Dendritic cell treated with granulocyte-macrophage colony-stimulating factor and Interleukin-4, amounts not matched to agents 40 ng/mL and 50 ng/mL, for 4 days (primary cell): ENCODE measurements around the gene RAET1E.
"Not testable (repeated sequence)": the region's sequence is repeated elsewhere in the genome, so short reads cannot be mapped to it uniquely, and the experiment has no call there.

Experiments used
- H3K27ac Mint-ChIP-seq: one replicate; pipeline ENCODE4 v1.8.0; 2022; ENCODE audit warnings: mild to moderate bottlenecking, mixed read lengths
- H3K27me3 Mint-ChIP-seq: one replicate; pipeline ENCODE4 v1.8.0; 2022; ENCODE audit warnings: mild to moderate bottlenecking, mixed read lengths
- H3K36me3 Mint-ChIP-seq: one replicate; pipeline ENCODE4 v1.8.0; 2022; ENCODE audit warnings: low read depth, mixed read lengths
- H3K4me1 Mint-ChIP-seq: one replicate; pipeline ENCODE4 v1.8.0; 2022; ENCODE audit warnings: low read depth, mixed read lengths
- H3K4me3 Mint-ChIP-seq: one replicate; pipeline ENCODE4 v1.8.0; 2022; ENCODE audit warnings: mild to moderate bottlenecking, moderate library complexity, mixed read lengths
- H3K9me3 Mint-ChIP-seq: one replicate; pipeline ENCODE4 v1.8.0; 2022; ENCODE audit warnings: mixed read lengths
- intact Hi-C: fragments of 100-400 bp; cut with micrococcal nuclease; formaldehyde crosslinking; loops from one replicate; pipeline ENCODE4 v1.15.0; 2022

Gene RAET1E

GRCh38 chr6:149897855-149898744 lies at the start of gene RAET1E:
RAET1E (minus strand) TSS chr6:149898113; CDS start chr6:149890901, 7,212 bp downstream.
- intact Hi-C loops, result no loop called here
- no peaks in the 10 kb centered on the region for H3K27me3 Mint-ChIP-seq
- peaks cover 11% of the 10 kb centered on the region for H3K4me1 Mint-ChIP-seq
- H3K9me3 Mint-ChIP-seq, result no peaks in the 10 kb centered on the region
- no peak within 1 kb of the TSS for H3K4me3 Mint-ChIP-seq
- no peak within 1 kb of the TSS for H3K27ac Mint-ChIP-seq
- no peaks in the 10 kb centered on the region for H3K36me3 Mint-ChIP-seq

- H3K27me3 Mint-ChIP-seq, result peaks cover 69% of the 10 kb centered on the region
- H3K9me3 Mint-ChIP-seq, H3K4me3 Mint-ChIP-seq, H3K27ac Mint-ChIP-seq, H3K4me1 Mint-ChIP-seq, intact Hi-C loops, H3K36me3 Mint-ChIP-seq: not testable (repeated sequence)
Measured at GRCh38 chr6:149947533-149947932, 49.6 kb upstream of the RAET1E start.

- H3K27ac Mint-ChIP-seq, H3K9me3 Mint-ChIP-seq, H3K36me3 Mint-ChIP-seq, intact Hi-C loops, H3K4me3 Mint-ChIP-seq: not testable (repeated sequence)
- H3K4me1 Mint-ChIP-seq, result peaks cover 12% of the 10 kb centered on the region
- peaks cover 70% of the 10 kb centered on the region for H3K27me3 Mint-ChIP-seq
Measured at GRCh38 chr6:149946631-149947030, 48.7 kb upstream of the RAET1E start.

- Mint-ChIP-seq H3K27me3 (peaks cover 70% of the 10 kb centered on the region), H3K4me1 (peaks cover 19% of the 10 kb centered on the region)
- H3K36me3 Mint-ChIP-seq, H3K9me3 Mint-ChIP-seq, H3K4me3 Mint-ChIP-seq, intact Hi-C loops, H3K27ac Mint-ChIP-seq: not testable (repeated sequence)
Measured at GRCh38 chr6:149945276-149945675, 47.4 kb upstream of the RAET1E start.

- H3K9me3 Mint-ChIP-seq, H3K36me3 Mint-ChIP-seq, H3K4me3 Mint-ChIP-seq, intact Hi-C loops, H3K27ac Mint-ChIP-seq: not testable (repeated sequence)
- H3K4me1 Mint-ChIP-seq, result peaks cover 29% of the 10 kb centered on the region
- H3K27me3 Mint-ChIP-seq, result peaks cover 77% of the 10 kb centered on the region
Measured at GRCh38 chr6:149943321-149943720, 45.4 kb upstream of the RAET1E start.

- Mint-ChIP-seq H3K4me1 (peaks cover 33% of the 10 kb centered on the region), H3K4me3 (peak overlapping the region; percentile 75), H3K36me3 (no peaks in the 10 kb centered on the region), H3K27me3 (peaks cover 78% of the 10 kb centered on the region), H3K9me3 (no peaks in the 10 kb centered on the region), H3K27ac (no peak overlapping the region)
- intact Hi-C loops, result no loop called here
Measured at GRCh38 chr6:149942461-149942829, 44.5 kb upstream of the RAET1E start.

GRCh38 chr6:149941583-149942460 lies 43.9 kb upstream of the RAET1E start, which contains the start of gene ULBP2:
ULBP2 (plus strand) TSS chr6:149942014; CDS start chr6:149942073, 59 bp downstream.
- peaks cover 33% of the 10 kb centered on the region for H3K4me1 Mint-ChIP-seq
- peaks cover 83% of the 10 kb centered on the region for H3K27me3 Mint-ChIP-seq
- H3K4me3 Mint-ChIP-seq, result peak within 1 kb of the TSS; percentile 75
- no peaks in the 10 kb centered on the region for H3K36me3 Mint-ChIP-seq
- no peak within 1 kb of the TSS for H3K27ac Mint-ChIP-seq
- no peaks in the 10 kb centered on the region for H3K9me3 Mint-ChIP-seq
- intact Hi-C loops, result no loop called here

- Mint-ChIP-seq H3K27ac (no peak overlapping the region), H3K4me1 (peaks cover 33% of the 10 kb centered on the region), H3K36me3 (no peaks in the 10 kb centered on the region), H3K9me3 (no peaks in the 10 kb centered on the region), H3K4me3 (no peak overlapping the region), H3K27me3 (peaks cover 88% of the 10 kb centered on the region)
- intact Hi-C loops, result no loop called here
Measured at GRCh38 chr6:149940672-149940982, 42.7 kb upstream of the RAET1E start.

- H3K36me3 Mint-ChIP-seq, result no peaks in the 10 kb centered on the region
- H3K9me3 Mint-ChIP-seq, result no peaks in the 10 kb centered on the region
- intact Hi-C loops, result no loop called here
- peaks cover 90% of the 10 kb centered on the region for H3K27me3 Mint-ChIP-seq
- H3K4me3 Mint-ChIP-seq, result no peak overlapping the region
- no peak overlapping the region for H3K27ac Mint-ChIP-seq
- peaks cover 33% of the 10 kb centered on the region for H3K4me1 Mint-ChIP-seq
Measured at GRCh38 chr6:149939909-149940671, 42.2 kb upstream of the RAET1E start.

- Mint-ChIP-seq H3K27ac (no peak overlapping the region), H3K4me3 (peak overlapping the region; percentile 71), H3K27me3 (peaks cover 98% of the 10 kb centered on the region), H3K36me3 (no peaks in the 10 kb centered on the region), H3K9me3 (no peaks in the 10 kb centered on the region), H3K4me1 (peaks cover 33% of the 10 kb centered on the region)
- intact Hi-C loops, result no loop called here
Measured at GRCh38 chr6:149939356-149939648, 41.4 kb upstream of the RAET1E start.

- Mint-ChIP-seq H3K9me3 (no peaks in the 10 kb centered on the region), H3K27me3 (peaks cover 95% of the 10 kb centered on the region), H3K36me3 (no peaks in the 10 kb centered on the region), H3K27ac (no peak overlapping the region), H3K4me3 (peak overlapping the region; percentile 71), H3K4me1 (peaks cover 33% of the 10 kb centered on the region)
- intact Hi-C loops, result no loop called here
Measured at GRCh38 chr6:149938571-149939355, 40.9 kb upstream of the RAET1E start.

- H3K27ac Mint-ChIP-seq, H3K9me3 Mint-ChIP-seq, H3K36me3 Mint-ChIP-seq, intact Hi-C loops: not testable (repeated sequence)
- Mint-ChIP-seq H3K4me3 (peak overlapping the region; percentile 71), H3K27me3 (peaks cover 96% of the 10 kb centered on the region), H3K4me1 (peaks cover 33% of the 10 kb centered on the region)
Measured at GRCh38 chr6:149938013-149938570, 40.2 kb upstream of the RAET1E start.

GRCh38 chr6:149936743-149937142 lies 38.8 kb upstream of the RAET1E start:
- intact Hi-C loops, result no loop called here
- H3K36me3 Mint-ChIP-seq, result no peaks in the 10 kb centered on the region
- H3K9me3 Mint-ChIP-seq, result no peaks in the 10 kb centered on the region
- H3K27ac Mint-ChIP-seq, result no peak overlapping the region
- H3K4me3 Mint-ChIP-seq, result no peak overlapping the region
- peaks cover 22% of the 10 kb centered on the region for H3K4me1 Mint-ChIP-seq
- H3K27me3 Mint-ChIP-seq, result peaks cover 91% of the 10 kb centered on the region
